ENCODE data around the gene KRTAP4-7. TPM values are rescaled to one million over a fixed set of nuclear protein-coding genes. Genes with fewer than 3 reads are reported as not detected.
"Not testable (repeated sequence)": the region's sequence is repeated elsewhere in the genome, so short reads cannot be mapped to it uniquely, and the experiment has no call there.

Gene KRTAP4-7
- total RNA-seq, 1 experiment from 2014 or later, result not detected

DNA sequence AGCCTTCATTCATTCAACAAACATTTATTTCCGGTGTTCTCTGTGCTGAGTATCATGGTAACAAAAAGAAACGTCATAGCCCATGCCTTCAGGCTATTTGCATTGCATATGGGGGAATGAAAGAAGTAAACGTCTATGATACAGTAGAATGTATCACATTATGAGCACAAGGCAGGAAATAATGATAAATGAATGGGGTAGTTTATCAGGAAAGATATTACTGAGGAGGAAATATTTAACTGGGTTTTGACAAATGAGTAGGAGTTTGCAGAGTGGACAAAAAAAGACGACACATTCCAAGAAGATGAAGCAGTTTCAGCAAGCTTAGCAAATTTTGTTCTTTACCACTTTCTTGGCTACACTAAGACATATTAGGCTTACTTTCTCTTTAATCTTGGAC, 1.3 kb upstream of the KRTAP4-7 start:
- DNase-seq, result no peak
- Histone ChIP-seq H2BK12ac (ENCODE audit: insufficient read length, low read depth, low read length) (no peak overlapping the region), H4K91ac (ENCODE audit: insufficient read length, low read depth, low read length) (no peak overlapping the region), H3K27ac (ENCODE audit: insufficient read length, low read depth, low read length) (no peak overlapping the region), H2AFZ (ENCODE audit: low read length) (no peak overlapping the region), H3K27me3 (ENCODE audit: insufficient read depth, low read length) (no peaks in the 10 kb centered on the region), H4K5ac (ENCODE audit: insufficient read length, low read depth, low read length) (no peak overlapping the region), H3K4ac (ENCODE audit: low read depth, low read length) (no peak overlapping the region), H3K18ac (ENCODE audit: insufficient read length, low read depth, low read length) (no peak overlapping the region), H3K79me2 (ENCODE audit: insufficient read depth, low read length) (no peaks in the 10 kb centered on the region), H2BK5ac (ENCODE audit: insufficient read length, low read length) (no peak overlapping the region), H3K4me2 (ENCODE audit: insufficient read depth, insufficient read length, low read length) (no peak overlapping the region), H2BK120ac (ENCODE audit: low read depth, low read length, poor library complexity, severe bottlenecking) (no peak overlapping the region), H3K4me1 (ENCODE audit: insufficient read depth, low read length) (no peaks in the 10 kb centered on the region), H3K79me1 (ENCODE audit: insufficient read depth, low read depth, low read length, poor library complexity, severe bottlenecking) (no peaks in the 10 kb centered on the region), H3T11ph (ENCODE audit: low read length) (no peak overlapping the region), H2BK20ac (ENCODE audit: low read depth, low read length, poor library complexity, severe bottlenecking) (no peak overlapping the region), H3K56ac (ENCODE audit: insufficient read length, low read depth, low read length) (no peak overlapping the region), H3K9ac (ENCODE audit: extremely low read depth, insufficient read length, low read length) (no peak overlapping the region), H3K9me3 (ENCODE audit: control insufficient read depth, low read depth, low read length) (no peaks in the 10 kb centered on the region), H3K23ac (ENCODE audit: insufficient read length, low read depth, low read length) (no peak overlapping the region), H3K14ac (ENCODE audit: insufficient read depth, low read length) (no peak overlapping the region), H2BK15ac (ENCODE audit: low read depth, low read length) (no peak overlapping the region), H2AK5ac (ENCODE audit: insufficient read length, low read length) (no peak overlapping the region), H3K23me2 (ENCODE audit: insufficient read length, low read depth, low read length, poor library complexity, severe bottlenecking) (no peaks in the 10 kb centered on the region), H4K8ac (replicated peaks; ENCODE audit: insufficient read length, low read depth, low read length) (no peak overlapping the region), H4K20me1 (ENCODE audit: control insufficient read depth, insufficient read depth, insufficient read length) (no peaks in the 10 kb centered on the region)
- Mint-ChIP-seq H3K4me1 (peaks cover 9 to 12% of the 10 kb centered on the region in 2 experiments), H3K27me3 (ENCODE audit: low read depth) (no peaks in the 10 kb centered on the region; the same call in 1 of the 2 replicates), H3K27ac (no peak overlapping the region), H3K4me3 (no peak overlapping the region), H3K9me3 (no peaks in the 10 kb centered on the region; a peak in 1 of 5 replicates), H3K36me3 (ENCODE audit: insufficient read depth in 1 of 3, low read depth in 3 of 3) (no peaks in the 10 kb centered on the region)
- no CpG with 5 or more reads among the region's 4 CpGs for WGBS (ENCODE audit: extremely low coverage, insufficient read length, low lambda C conversion rate)
- TF ChIP-seq, protein P1, sequence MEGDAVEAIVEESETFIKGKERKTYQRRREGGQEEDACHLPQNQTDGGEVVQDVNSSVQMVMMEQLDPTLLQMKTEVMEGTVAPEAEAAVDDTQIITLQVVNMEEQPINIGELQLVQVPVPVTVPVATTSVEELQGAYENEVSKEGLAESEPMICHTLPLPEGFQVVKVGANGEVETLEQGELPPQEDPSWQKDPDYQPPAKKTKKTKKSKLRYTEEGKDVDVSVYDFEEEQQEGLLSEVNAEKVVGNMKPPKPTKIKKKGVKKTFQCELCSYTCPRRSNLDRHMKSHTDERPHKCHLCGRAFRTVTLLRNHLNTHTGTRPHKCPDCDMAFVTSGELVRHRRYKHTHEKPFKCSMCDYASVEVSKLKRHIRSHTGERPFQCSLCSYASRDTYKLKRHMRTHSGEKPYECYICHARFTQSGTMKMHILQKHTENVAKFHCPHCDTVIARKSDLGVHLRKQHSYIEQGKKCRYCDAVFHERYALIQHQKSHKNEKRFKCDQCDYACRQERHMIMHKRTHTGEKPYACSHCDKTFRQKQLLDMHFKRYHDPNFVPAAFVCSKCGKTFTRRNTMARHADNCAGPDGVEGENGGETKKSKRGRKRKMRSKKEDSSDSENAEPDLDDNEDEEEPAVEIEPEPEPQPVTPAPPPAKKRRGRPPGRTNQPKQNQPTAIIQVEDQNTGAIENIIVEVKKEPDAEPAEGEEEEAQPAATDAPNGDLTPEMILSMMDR (conservative IDR thresholded peaks at IDR 0.05), result no peak

DNA sequence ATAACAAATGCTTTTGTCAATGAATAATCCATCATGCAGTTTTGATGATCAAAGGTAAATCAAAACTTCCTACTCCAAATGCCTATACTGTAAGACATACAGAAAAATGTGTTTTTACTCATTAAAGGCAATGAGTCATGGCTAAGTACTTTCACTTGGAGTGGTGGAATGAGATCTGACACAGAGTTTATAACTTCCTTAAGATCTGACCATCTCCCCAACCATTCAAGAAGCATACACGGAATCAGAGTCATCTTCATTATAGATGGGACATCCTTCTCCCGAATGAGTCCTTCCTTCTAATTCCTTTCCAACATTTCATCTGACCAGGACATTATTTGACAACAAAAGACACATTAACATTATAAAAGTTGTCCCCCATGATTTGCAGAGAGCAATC, 523 bp upstream of the KRTAP4-7 start:
- H3K23ac ChIP-seq (ENCODE audit: insufficient read length, low read depth, low read length); H3K4me1 ChIP-seq (ENCODE audit: insufficient read depth, low read length); H4K8ac ChIP-seq (replicated peaks; ENCODE audit: insufficient read length, low read depth, low read length); H3K27me3 Mint-ChIP-seq (ENCODE audit: low read depth); H4K20me1 ChIP-seq (ENCODE audit: control insufficient read depth, insufficient read depth, insufficient read length); DNase-seq; H3K9me3 Mint-ChIP-seq; H2BK12ac ChIP-seq (ENCODE audit: insufficient read length, low read depth, low read length); H4K91ac ChIP-seq (ENCODE audit: insufficient read length, low read depth, low read length); H2BK5ac ChIP-seq (ENCODE audit: insufficient read length, low read length); H2AK5ac ChIP-seq (ENCODE audit: insufficient read length, low read length); H3K36me3 Mint-ChIP-seq (ENCODE audit: insufficient read depth in 1 of 3, low read depth in 3 of 3); H2BK120ac ChIP-seq (ENCODE audit: low read depth, low read length, poor library complexity, severe bottlenecking); H3K4me3 Mint-ChIP-seq; H3K18ac ChIP-seq (ENCODE audit: insufficient read length, low read depth, low read length); H4K5ac ChIP-seq (ENCODE audit: insufficient read length, low read depth, low read length); H3K4me2 ChIP-seq (ENCODE audit: insufficient read depth, insufficient read length, low read length); H2BK15ac ChIP-seq (ENCODE audit: low read depth, low read length); H3K9me3 ChIP-seq (ENCODE audit: control insufficient read depth, low read depth, low read length); H2AFZ ChIP-seq (ENCODE audit: low read length); H3K79me1 ChIP-seq (ENCODE audit: insufficient read depth, low read depth, low read length, poor library complexity, severe bottlenecking); H3K9ac ChIP-seq (ENCODE audit: extremely low read depth, insufficient read length, low read length); H3K27me3 ChIP-seq (ENCODE audit: insufficient read depth, low read length); H3K56ac ChIP-seq (ENCODE audit: insufficient read length, low read depth, low read length); H3K4ac ChIP-seq (ENCODE audit: low read depth, low read length); H3K27ac ChIP-seq (ENCODE audit: insufficient read length, low read depth, low read length); H2BK20ac ChIP-seq (ENCODE audit: low read depth, low read length, poor library complexity, severe bottlenecking); H3K79me2 ChIP-seq (ENCODE audit: insufficient read depth, low read length); H3K23me2 ChIP-seq (ENCODE audit: insufficient read length, low read depth, low read length, poor library complexity, severe bottlenecking); H3K14ac ChIP-seq (ENCODE audit: insufficient read depth, low read length); H3K27ac Mint-ChIP-seq; H3T11ph ChIP-seq (ENCODE audit: low read length): not testable (repeated sequence)
- no CpG with 5 or more reads among the region's 2 CpGs for WGBS (ENCODE audit: extremely low coverage, insufficient read length, low lambda C conversion rate)
- peaks cover 12 to 17% of the 10 kb centered on the region in 2 experiments for H3K4me1 Mint-ChIP-seq
